Measurements from ENCODE around the gene USP34. TPM values are rescaled to one million over a fixed set of nuclear protein-coding genes. Genes with fewer than 3 reads are reported as not detected.

The USP34 gene
- total and polyA plus RNA-seq, 2 of the 8 experiments (the other 6 are each of a cell fraction or from before 2014, with no cell fraction given) = 56.7 to 91.7 TPM

DNA sequence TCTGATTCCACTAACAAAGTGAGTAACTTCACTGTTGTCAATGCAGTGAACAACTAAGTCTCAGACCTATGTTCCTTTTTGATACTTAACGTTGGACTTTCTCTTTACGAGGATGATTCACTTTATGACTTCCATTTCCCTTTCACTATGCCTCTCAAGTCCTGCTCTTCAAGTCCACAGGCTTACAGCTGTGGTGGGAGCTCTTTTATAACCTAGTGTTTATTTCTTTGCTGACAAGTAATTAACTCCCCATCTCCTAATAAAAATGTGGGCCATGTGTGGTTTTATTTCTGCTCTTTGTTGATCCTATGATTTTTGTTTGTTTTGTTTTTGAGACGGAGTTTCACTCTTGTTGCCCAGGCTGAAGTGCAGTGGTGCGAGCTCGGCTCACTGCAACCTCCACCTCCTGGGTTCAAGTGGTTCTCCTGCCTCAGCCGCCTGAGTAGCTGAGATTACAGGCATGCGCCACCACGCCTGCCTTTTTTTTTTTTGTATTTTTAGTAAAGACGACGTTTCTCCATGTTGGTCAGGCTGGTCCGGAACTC lies 142.1 kb downstream of the USP34 start (continued):
- no peak for TF ChIP-seq HDAC6 (IDR thresholded peaks at IDR 0.05; ENCODE audit: low read depth, low read length)
- TF ChIP-seq SIN3A (conservative IDR thresholded peaks at IDR 0.05 in 1 of 2, IDR thresholded peaks at IDR 0.05 in 1 of 2; ENCODE audit: low read depth in 1 of 2, low read length in 2 of 2) = no peak
- TF ChIP-seq NRF1 (IDR thresholded peaks at IDR 0.05; ENCODE audit: low read depth, low read length) = no peak
- TF ChIP-seq SIRT6 (IDR thresholded peaks at IDR 0.05; ENCODE audit: low read length) = no peak
- no peak for TF ChIP-seq JUND (IDR thresholded peaks at IDR 0.05; ENCODE audit: low read length)
- TF ChIP-seq SP1 (IDR thresholded peaks at IDR 0.05; ENCODE audit: low read depth, low read length) = no peak

All from H1 (cell line).